ENCODE results near the gene PRRG1.

DNA sequence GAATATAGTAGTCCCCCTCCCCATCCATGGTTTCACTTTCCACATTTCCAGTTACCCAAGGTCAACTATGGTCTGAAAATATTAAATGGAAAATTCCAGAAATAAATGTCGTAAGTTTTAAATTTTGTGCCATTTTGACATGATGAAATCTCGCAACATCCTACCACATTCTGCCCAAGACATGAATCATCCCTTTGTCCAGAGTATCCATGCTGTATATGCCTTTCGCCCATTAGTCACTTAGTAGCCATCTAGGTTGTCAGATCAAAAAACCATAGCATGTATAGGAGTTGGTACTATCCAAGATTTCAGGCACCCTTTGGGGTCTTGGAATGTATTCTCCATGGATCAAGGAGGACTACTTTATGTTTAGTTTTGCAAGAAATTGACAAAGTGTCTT, 8.3 kb downstream of the PRRG1 start:
- no peak for TF ChIP-seq EZH2 (IDR thresholded peaks at IDR 0.05; ENCODE audit: low read depth)
- TF ChIP-seq, protein P1, sequence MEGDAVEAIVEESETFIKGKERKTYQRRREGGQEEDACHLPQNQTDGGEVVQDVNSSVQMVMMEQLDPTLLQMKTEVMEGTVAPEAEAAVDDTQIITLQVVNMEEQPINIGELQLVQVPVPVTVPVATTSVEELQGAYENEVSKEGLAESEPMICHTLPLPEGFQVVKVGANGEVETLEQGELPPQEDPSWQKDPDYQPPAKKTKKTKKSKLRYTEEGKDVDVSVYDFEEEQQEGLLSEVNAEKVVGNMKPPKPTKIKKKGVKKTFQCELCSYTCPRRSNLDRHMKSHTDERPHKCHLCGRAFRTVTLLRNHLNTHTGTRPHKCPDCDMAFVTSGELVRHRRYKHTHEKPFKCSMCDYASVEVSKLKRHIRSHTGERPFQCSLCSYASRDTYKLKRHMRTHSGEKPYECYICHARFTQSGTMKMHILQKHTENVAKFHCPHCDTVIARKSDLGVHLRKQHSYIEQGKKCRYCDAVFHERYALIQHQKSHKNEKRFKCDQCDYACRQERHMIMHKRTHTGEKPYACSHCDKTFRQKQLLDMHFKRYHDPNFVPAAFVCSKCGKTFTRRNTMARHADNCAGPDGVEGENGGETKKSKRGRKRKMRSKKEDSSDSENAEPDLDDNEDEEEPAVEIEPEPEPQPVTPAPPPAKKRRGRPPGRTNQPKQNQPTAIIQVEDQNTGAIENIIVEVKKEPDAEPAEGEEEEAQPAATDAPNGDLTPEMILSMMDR (conservative IDR thresholded peaks at IDR 0.05): no peak
